SU-DHL-6 (cell line): ENCODE results near the gene GALNT10.

ENCODE experiments used
- EZH2phosphoT487 ChIP-seq: fragments of 200-600 bp; sonication (generic), shearing (Covaris generic); conservative IDR thresholded peaks from 2 replicates; pipeline ENCODE4 v1.6.1; 2018; ENCODE audit warnings: mild to moderate bottlenecking, antibody characterized with exemption, low read length, moderate library complexity, mixed read lengths
- TF ChIP-seq, protein P1 (sequence below): fragments of 200-600 bp; sonication (generic); IDR thresholded peaks from one replicate; pipeline ENCODE4 v1.5.1; 2017; ENCODE audit warnings: antibody characterized with exemption, mild to moderate bottlenecking, low read length, moderate library complexity; ENCODE audit not compliant: insufficient read depth, poor library complexity, severe bottlenecking

DNA sequence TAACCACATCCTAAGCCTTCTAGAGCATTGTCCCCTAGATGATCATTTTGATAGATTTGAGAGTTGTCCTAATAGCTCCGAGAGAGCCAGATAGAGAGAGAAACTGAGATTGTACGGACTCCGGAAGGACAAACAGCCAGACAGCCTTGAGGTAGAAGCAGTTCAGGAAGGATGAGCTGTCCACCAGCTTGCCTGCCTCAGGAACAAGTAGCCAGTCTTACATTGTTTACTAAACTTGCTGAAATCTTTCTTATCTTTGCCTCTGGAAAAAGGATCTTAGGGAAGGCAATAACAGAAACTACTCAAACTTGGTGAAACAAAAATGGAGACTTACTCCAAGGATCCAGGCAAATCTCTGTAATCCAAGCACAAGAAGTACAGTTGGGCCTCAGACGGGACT lies 216.3 kb downstream of the GALNT10 start:
- TF ChIP-seq, protein P1, sequence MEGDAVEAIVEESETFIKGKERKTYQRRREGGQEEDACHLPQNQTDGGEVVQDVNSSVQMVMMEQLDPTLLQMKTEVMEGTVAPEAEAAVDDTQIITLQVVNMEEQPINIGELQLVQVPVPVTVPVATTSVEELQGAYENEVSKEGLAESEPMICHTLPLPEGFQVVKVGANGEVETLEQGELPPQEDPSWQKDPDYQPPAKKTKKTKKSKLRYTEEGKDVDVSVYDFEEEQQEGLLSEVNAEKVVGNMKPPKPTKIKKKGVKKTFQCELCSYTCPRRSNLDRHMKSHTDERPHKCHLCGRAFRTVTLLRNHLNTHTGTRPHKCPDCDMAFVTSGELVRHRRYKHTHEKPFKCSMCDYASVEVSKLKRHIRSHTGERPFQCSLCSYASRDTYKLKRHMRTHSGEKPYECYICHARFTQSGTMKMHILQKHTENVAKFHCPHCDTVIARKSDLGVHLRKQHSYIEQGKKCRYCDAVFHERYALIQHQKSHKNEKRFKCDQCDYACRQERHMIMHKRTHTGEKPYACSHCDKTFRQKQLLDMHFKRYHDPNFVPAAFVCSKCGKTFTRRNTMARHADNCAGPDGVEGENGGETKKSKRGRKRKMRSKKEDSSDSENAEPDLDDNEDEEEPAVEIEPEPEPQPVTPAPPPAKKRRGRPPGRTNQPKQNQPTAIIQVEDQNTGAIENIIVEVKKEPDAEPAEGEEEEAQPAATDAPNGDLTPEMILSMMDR: no peak
- no peak for TF ChIP-seq EZH2phosphoT487
